Hematopoietic multipotent progenitor cell treated with erythropoietin and hydrocortisone succinate and interleukin-3 and kit ligand, for 15 days (in vitro differentiated cells): ENCODE measurements around the gene UBD.

Experiments used
- DNase-seq: peaks from one replicate; pipeline ENCODE4 v3.0.0-alpha.2; 2015; ENCODE audit warnings: low spot score

The UBD gene

DNA sequence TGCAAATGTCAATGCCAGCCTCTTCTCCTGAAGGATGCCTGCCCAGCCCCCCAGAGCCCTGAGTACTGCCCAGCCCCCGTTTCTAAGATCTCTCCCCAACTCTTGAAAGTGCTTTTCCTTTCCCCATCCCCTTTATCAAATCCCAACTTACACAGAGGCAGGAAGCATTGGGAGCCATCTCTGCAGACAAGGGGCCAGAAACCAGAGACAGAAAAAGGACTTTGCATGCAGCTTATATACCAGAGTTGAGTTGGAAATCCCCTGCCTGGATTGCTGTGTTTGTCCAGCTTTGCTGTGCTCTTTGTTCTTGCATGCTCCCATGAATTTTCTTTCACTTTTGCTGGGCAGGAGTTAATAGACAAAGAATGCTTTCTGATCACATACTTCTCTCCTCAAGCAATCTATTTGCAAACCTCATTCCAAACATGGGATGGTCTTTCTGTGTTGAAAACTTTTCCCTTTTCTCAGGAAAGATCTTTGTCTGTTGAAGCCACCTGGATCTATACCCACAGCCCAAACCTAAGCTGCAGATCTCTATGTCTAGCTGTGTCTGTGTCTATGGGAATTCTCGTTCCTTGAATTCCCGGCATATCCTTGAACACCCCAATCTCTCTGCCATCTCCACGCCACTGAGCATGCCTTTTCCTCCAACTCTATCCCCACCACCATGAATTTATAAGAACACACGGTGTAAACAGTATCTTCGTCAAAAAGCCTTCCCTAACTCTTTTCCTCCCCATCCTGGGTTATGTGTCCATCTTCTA lies at the start of gene UBD:
Gene UBD, minus strand, starts transcription at position 209 of the 764 bp plus-strand sequence. Its CDS starts 31 bp downstream, at position 178.
- no peak for DNase-seq

DNA sequence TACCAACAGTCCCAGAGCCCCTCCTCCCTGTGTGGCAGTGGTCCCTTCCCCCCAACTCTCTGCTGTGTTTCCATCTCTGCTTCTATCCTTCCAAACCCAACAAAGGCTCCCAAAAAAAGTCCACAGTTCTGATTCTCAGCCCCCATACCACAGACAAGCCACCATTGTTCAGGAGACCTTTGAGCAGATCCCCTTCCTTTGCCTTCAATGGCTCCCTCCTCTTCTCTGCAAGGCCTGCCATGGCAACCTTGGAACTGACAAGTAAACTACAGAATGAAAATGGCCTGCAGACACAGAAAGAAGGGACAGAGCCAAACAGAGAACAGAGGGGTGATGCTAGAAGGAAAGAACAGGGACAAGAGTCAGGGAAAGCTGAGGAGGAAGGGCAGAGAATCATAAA lies 48.6 kb upstream of the UBD start:
- no peak for DNase-seq

DNA sequence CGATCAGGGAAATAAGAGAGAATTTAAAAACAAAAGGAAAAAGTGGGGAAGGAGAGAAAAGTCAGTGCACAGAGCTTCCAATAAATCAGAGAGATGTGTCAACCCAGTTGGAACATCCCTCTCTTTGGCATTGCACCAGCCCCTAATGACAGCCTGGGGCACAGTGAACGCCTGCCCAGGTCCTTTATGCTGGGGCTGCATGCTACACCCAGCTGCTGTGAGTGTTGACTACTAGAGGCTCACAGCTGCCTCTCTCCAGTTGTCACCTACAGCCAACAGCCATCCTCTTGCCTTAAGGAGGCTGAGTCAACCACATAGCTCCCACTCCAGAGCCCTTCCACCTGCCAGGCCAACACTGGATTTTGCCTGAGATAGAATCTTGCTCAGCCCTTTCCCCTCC lies 44.4 kb upstream of the UBD start:
- DNase-seq = no peak

DNA sequence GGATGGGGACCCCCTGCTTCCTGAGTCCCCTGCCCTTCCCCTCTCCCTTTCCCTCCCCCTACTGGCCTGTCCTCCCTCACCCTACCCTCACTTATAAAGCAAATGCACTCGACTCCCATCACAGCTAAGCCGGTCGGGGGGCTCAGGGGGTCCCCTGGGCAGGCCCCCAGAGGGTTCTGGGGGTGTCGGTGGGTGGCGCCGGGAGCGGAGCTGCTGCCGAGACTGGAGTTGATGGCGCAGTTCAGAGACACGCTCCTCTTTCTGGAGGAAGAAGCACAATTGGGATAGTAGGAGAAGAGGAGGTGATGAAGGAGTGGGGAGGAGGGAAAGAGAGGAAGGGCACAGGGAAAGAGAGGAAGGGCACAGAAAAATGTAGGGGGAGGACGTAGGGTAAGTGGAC lies 43.9 kb upstream of the UBD start:
- DNase-seq = no peak

DNA sequence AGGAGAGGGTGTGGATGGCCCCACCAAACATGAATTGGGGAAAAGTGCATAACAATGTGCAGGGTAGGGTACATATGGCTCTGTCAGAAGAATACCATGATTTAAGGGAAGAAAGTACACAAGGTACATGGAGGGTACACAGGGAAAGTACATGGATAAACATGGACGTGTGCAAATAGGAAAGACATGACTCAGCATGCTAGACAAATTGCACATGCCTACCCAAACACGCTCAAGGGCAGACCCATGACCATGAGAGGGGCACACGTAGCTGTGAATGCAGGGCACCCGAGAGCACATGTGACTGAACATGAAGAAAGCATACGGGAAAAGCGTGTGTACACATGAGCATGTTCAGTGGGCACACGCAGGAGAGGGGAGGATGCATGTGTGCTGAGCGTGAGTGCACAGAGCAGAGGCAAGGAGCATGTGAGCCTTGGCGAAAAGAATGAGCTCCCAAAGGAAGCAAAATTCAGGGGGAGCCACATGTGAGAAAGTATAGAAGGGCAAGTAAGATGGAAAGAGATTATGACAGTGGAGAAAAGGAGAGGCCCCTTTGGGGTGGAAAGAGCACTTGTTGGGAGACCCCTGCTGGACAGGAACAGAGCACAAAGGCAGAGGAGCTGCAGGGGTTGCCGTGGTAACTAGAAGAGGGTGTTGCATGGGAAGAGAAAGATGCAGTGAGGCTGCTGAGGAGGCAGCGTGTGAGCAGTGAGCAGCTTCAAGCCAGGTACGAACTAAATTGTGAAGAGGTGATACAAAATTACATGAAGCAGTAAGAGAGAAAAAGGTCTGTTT lies 43.2 kb upstream of the UBD start:
- DNase-seq = no peak

DNA sequence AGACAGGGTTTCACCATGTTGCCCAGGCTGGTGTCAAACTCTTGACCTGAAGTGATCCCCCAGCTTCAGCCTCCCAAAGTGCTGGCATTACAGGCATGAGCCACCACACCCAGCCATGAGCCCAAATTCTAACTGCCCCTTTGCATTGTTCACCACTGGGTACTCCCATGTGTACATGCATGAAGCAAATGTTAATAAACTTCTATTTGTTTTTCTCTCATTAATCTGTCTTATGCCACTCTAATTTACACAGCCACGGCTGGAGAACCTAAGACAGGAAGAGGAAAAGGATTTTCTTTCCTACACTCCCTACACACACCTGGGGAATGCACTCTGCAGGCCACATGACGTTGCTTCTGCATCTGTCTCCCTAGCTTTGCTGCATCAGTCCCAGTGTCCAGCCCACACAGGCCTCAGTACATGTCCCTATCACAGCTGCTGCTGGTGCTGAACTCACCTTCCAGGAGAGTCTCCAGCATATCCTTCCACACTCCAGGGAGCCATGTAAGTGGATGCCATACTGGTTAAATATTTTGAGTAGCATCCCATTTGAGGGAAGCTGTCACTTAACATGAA lies 38.7 kb upstream of the UBD start:
- DNase-seq = no peak

DNA sequence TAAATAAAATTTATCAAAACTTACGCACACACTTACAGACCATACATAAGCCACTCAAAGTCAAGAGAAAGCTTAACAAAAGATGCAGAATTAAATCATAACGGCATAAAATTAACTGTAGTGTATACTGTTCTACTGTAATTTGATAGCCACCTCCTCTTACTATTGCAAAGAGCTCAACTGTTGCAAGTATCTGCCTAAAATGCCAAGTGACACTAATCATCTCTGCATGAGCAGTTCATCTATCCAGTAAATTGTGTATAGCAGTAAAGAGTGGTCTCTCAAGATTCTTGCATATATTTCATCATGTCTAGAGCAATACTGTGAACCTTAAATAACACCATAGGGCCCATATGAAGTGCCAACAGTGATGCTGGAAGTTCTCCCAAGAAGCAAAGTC lies 37.7 kb upstream of the UBD start:
- DNase-seq = no peak

DNA sequence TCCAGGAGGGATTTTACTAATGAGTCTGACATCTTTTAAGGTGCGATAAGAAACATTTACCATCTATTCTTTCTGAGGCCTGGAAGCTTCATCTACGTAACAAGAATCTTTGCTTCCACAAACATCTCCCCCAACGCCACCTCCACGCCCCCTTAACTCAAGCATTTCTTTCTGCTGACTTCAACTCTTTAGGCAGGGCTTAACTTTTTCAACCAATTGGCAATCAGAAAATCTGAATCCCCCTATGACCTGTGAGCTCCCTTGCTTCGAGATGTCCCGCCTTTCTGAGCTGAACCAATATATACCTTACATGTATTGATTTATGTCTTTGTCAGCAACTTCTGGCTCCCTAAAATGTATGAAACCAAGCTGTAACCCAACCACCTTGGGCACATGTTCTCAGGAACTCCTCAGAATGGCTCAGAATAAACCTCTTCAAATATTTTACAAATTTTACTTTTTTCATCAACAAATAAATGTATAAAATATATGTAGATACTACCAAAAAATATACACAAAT lies 36.9 kb upstream of the UBD start:
- DNase-seq = no peak

DNA sequence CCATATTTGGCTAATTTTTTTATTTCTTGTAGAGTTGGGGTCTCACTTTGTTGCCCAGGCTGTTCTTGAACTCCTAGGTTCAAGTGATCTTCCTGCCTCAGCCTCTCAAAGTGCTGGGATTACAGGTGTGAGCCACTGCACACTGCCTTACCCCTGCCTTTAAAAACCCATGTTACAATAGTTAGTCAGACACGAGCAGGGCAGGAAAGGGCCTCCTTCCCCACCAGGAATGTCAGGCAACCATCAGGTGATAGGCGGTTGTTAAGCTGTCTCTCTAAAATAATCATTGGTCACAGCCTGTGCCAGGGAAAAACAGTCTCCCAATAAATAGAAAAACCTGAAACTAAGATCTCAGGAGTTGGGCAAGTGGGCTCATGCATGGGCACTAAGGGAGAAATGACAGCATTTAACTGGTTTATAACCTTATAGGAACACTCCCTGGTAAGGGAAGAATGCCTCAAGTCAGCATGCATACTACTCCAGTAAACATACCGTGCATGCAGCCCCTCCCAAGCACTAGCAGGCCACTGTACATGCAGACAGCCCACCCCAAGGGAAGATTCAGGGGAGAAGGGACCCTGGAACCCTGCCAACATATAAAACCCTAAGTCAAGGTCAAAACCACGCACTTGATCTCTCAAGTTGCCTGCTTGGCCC lies 33.8 kb upstream of the UBD start:
- no peak for DNase-seq

DNA sequence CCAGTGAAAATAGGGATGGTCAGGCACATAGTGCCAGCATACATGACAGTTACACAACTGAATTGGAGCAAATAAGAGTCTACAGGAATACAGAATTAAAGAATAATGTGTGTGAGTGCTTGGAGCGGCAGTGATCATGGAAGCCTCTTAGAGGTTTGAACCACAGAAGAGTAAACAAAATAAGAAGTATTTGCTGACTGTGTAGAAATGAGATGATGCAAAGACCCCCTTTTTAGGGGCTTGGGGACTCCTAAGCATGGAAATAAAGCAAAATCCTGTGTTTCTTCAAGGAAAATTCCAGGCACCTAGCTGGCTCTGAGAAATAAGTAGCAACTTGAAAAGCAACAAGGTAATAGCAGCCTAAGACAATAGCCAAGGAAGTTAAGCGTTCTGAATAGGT lies 32.1 kb upstream of the UBD start:
- no peak for DNase-seq

DNA sequence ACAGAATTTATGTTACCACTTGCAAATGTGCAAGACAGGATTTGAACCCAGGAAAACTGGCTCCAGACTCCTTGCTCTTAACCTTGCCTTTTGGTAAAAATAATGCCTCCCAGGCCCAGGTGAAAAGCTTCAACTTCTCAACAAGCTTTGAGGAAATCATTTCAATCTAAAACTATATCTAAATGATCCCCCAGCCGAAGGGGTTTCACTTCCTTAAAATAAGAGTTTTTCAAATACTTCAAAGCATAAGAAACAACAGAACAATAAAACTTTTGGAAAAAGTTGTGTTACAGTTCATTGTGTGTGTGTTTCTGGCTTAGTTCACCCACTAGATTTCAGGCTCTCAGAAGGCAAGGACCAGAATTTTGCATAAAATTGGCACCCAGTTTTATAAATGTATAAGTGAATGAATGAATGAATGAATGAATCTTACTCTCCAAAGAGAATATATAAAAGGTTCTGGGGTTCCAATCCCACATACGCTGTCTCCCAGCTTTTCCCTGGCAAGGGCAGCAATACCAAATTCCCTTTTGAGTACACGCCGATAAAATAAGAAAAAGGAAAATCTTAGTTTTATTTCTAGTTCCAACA lies 30.8 kb upstream of the UBD start:
- DNase-seq = no peak

DNA sequence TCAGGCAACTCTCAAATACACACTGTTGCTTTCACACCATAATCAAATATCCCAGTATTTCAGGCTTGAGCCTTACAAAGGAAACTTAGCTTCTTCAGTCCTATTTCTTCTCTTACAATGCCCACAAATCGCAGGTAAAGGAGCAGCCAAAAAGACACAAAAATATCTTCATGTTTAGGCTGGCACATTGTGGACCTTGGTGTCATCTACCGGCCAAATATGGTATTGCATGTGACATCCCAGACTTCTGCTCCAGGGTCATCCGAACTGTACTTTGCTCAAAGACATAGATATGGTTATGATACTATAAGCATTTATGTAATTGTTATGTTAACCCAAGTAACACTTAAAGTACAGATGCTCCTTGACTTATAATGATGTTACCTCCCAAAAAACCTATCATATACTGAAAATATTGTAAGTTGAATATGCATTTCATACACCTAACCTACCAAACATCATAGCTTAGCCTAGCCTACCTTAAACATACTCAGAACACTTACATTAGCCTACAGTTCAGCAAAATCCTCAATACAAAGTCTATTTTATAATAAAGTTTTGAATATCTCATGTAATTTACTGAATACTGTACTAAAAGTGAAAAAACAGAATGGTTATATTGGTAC lies 30.0 kb upstream of the UBD start:
- DNase-seq = peak; percentile 39

DNA sequence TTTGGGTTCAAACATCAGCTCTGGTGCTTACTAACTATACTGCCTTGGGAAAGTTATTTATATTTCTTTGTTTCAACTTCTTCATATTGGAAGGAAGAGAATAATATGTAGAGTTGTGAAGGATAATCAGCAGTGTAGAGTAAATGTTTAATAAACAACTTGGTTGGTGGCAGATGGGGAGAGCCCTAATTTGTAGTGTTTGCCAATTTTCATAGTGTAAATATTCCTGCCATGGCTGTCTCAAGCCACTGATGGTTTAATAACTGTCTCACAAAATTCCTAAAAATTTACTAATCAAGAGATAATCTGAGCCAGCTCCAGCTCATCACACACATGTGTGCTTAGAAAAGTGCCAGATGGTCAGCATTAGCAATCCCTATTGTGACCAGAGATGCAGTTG lies 25.3 kb upstream of the UBD start, which contains the start of gene OR2H2:
Gene OR2H2, plus strand, starts transcription at position 301 of the 400 bp plus-strand sequence. CDS start 2,824 bp downstream, outside the sequence.
- no peak for DNase-seq

DNA sequence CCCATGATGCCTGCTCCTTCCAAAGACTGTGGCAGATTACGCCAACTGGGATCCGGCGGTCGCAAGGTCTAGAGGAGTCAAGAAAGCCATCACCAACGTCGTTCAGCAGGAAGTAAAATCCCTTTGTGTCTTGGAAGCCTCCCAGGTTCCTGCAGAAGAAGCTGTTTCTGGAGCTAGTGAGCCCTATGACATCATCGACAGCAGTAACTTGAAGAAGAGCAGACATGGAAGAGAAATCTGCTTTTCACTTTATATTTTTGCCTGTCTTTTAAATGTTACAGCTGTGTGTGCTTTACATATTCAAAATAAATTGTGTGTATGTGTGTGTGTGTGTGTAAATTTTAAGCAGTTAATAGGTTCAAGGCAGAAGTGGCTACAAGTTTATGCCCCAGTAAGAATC lies 18.0 kb upstream of the UBD start:
- no peak for DNase-seq

DNA sequence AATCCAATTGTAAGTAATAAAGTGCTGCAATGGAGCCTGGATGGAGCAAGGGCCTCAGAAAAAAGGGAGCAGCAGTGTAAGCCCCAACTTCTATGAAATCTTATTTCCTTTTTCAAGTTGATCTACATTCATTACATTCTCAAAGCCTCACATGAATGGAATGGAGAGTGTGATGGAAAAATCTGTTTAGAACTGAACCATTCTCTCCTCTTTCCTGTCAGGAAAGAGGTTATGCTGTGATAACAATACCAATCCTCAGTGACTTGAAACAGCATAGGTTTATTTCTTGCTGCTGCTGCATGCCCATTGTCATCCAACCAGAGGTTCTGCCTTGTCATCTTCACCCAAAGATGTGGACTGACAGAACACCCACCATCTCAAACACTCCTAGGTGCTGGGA lies 16.5 kb upstream of the UBD start:
- DNase-seq = no peak

DNA sequence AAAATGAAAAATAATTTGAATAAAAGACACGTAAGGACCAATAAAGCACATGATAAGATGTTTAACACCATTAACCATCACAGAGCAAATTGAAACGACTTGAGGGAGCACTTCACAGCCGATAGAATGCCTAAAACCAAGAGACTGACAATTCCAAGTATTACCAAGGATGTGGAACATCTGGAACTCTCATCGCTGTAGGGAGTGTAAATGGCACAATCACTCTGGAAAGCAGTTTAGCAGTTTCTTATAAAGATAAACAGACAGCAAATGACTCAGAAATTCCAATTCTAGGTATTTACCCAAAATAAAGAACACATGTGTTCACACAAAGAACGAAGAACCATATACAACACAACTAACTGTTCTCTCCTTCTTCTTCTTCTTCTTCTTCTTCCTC lies 8.5 kb upstream of the UBD start:
- no peak for DNase-seq

DNA sequence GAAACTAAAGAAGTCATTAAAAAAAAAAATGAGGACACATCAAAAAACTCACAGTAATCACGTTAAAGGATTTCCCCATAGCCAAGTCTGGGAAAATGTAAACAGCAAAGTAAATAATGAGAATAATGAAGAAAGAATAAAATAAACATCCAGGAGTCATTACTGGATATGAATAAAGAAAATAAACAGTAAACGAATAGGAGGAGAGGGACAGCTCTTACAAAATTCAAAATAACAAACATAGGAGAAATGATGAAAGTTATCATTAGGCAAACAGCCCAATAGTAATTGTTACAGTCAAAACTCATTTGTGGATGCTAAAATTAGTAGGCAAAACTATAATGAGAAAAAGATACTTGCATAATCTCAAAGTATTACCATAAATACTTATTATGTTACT lies 8.0 kb upstream of the UBD start:
- no peak for DNase-seq

DNA sequence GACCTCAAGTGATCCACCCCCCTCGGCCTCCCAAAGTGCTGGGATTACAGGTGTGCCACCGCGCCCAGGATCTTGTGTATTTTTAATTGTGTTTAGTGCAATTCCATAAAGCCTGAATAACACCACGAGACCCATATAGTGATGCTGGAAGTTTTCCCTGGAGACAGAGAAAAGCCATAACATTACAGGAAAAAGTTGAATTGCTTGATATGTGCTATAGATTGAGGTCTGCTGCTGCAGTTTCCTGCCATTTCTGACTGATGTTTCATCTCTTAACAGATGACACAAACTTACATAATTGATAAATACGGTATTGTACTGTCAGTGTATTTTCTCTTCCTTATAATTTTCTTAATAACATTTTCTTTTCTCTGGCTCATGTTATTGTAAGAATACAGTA lies 7.3 kb upstream of the UBD start:
- no peak for DNase-seq

DNA sequence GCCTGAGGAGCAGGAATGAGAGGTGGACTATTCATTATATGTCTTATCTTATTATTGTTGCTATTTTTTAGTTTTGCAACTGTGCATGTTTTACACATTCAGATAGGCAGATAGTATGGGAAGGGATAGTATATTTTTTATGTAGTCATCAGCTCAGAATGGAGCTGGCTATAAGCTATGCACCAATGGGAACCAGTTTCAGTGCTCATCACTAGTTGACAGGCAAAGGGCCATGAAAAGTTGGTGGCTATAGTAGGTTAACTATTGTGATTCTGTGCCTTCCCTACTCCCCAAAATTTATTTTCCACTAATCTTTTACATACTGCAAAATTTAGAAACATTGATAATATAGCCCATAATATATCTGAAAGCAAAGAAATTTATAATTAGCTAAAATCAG lies 5.3 kb upstream of the UBD start:
- no peak for DNase-seq

DNA sequence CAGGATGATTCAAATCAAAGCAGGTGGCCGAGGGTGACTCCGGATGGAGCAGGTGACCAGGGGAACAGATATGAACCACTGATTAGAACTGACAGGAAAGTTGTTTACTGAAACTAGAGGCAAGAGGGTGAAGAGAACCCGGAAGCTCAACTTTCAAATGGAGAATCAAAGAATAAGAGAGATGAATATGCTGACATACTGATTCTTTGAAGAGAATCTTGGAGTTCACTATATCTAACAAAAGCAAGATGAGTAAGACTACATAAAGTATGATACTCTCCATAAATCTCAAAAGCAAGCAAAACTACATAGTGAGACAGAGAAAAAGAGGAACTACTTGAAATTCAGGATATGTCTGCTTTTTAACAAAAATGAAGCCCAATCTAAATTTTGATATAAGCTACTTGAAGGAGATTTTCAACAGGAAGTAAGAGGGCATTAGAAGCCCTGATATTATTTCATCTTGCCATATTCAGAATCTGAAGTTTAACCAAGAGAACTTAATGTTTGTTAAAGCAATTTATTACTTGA lies 4.0 kb upstream of the UBD start:
- DNase-seq = no peak

DNA sequence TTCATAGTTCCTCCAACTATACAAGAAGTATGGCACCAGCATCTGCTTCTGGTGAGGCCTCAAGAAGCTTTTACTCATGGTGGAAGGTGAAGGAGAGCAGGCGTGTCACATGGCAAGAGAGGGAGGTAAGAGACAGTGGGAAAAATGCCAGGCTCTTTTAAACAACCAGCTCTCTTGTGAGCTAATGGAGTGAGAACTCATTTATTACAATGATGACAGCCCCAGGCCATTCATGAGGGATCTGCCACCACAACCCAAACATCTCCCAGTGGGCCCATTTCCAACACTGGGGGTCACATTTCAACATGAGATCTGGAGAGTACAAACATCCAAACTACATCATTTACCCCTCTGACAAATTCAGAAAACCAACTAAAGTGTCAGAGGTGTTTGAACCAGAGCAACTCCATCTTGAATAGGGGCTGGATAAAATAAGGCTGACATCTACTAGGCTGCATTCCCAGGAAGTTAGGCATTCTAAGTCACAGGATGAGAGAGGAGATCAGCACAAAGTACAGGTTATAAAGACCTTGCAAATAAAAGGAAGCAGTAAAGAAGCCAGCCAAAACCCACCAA lies 2.2 kb upstream of the UBD start:
- no peak for DNase-seq
